Mesothelial cell of epicardium (in vitro differentiated cells): ENCODE results near the gene SRRM3. TPM values are rescaled to one million over a fixed set of nuclear protein-coding genes. Genes with fewer than 3 reads are reported as not detected.
"Not testable (repeated sequence)": the region's sequence is repeated elsewhere in the genome, so short reads cannot be mapped to it uniquely, and the experiment has no call there.

Source experiments
- DNase-seq, 2 experiments: peaks; one replicate each; pipeline ENCODE4 v3.0.0; 2021; ENCODE audit warnings: low spot score in 2 of 2; ENCODE audit not compliant: unreplicated experiment in 2 of 2
- H3K27ac Mint-ChIP-seq: 2 replicates; pipeline ENCODE4 v1.8.0; 2021; ENCODE audit warnings: mixed read lengths
- H3K27me3 Mint-ChIP-seq: 2 replicates; pipeline ENCODE4 v1.8.0; 2021; ENCODE audit warnings: low read depth, mixed read lengths
- H3K36me3 Mint-ChIP-seq: 2 replicates; pipeline ENCODE4 v1.8.0; 2021; ENCODE audit warnings: mixed read lengths
- H3K4me1 Mint-ChIP-seq: 2 replicates; pipeline ENCODE4 v1.8.0; 2021; ENCODE audit warnings: mixed read lengths
- H3K4me3 Mint-ChIP-seq: 2 replicates; pipeline ENCODE4 v1.8.0; 2021; ENCODE audit warnings: mild to moderate bottlenecking, moderate library complexity, mixed read lengths
- H3K9me3 Mint-ChIP-seq: 2 replicates; pipeline ENCODE4 v1.8.0; 2021; ENCODE audit warnings: mixed read lengths
- CTCF ChIP-seq: fragments of 200-600 bp; sonication (generic); IDR thresholded peaks from one replicate; pipeline ENCODE4 v1.5.0; 2021; ENCODE audit warnings: antibody characterized with exemption; ENCODE audit not compliant: unreplicated experiment
- total RNA-seq: library from RNA; stranded (reverse); gene quantifications from 3 replicates; pipeline ENCODE4 v1.2.1, GENCODE V29; 2021

The SRRM3 gene
- total RNA-seq, result 6.9 to 8.2 TPM (median 7.7 TPM) in 3 replicates

GRCh38 chr7:76201732-76202665 lies at the start of gene SRRM3:
Gene SRRM3, plus strand, starts transcription at chr7:76201896. Its CDS starts 33,171 bp downstream, at chr7:76235067.
- H3K36me3 Mint-ChIP-seq, result no peaks in the 10 kb centered on the region
- H3K4me3 Mint-ChIP-seq, result peak within 1 kb of the TSS; percentile 42
- DNase-seq, result peak; percentile 89 to 95
- no peak within 1 kb of the TSS for H3K27ac Mint-ChIP-seq
- H3K4me1 Mint-ChIP-seq, result peaks cover 2% of the 10 kb centered on the region
- peaks cover 25% of the 10 kb centered on the region for H3K27me3 Mint-ChIP-seq
- no peaks in the 10 kb centered on the region for H3K9me3 Mint-ChIP-seq
- TF ChIP-seq CTCF, result peak; percentile 41

GRCh38 chr7:76151932-76152331 lies 49.8 kb upstream of the SRRM3 start:
- H3K27ac Mint-ChIP-seq, result no peak overlapping the region
- DNase-seq, result no peak
- H3K36me3 Mint-ChIP-seq, result no peaks in the 10 kb centered on the region
- peaks cover 3% of the 10 kb centered on the region for H3K4me1 Mint-ChIP-seq
- no peaks in the 10 kb centered on the region for H3K9me3 Mint-ChIP-seq
- H3K4me3 Mint-ChIP-seq, result no peak overlapping the region
- H3K27me3 Mint-ChIP-seq, result no peaks in the 10 kb centered on the region
- TF ChIP-seq CTCF, result no peak

GRCh38 chr7:76153571-76154230 lies 48.0 kb upstream of the SRRM3 start:
- H3K9me3 Mint-ChIP-seq, H3K36me3 Mint-ChIP-seq, H3K4me3 Mint-ChIP-seq, H3K4me1 Mint-ChIP-seq, H3K27me3 Mint-ChIP-seq, H3K27ac Mint-ChIP-seq: not testable (repeated sequence)
- DNase-seq, result peak in 1 of 2 experiments; percentile 22

- H3K27me3 Mint-ChIP-seq, result no peaks in the 10 kb centered on the region
- no peaks in the 10 kb centered on the region for H3K9me3 Mint-ChIP-seq
- no peak for TF ChIP-seq CTCF
- H3K27ac Mint-ChIP-seq, result no peak overlapping the region
- peaks cover 3% of the 10 kb centered on the region for H3K4me1 Mint-ChIP-seq
- peak in 1 of 2 experiments; percentile 36 for DNase-seq
- H3K4me3 Mint-ChIP-seq, result no peak overlapping the region
- no peaks in the 10 kb centered on the region for H3K36me3 Mint-ChIP-seq
Measured at GRCh38 chr7:76155938-76156337, 45.8 kb upstream of the SRRM3 start.

- H3K4me1 Mint-ChIP-seq, H3K27me3 Mint-ChIP-seq, H3K36me3 Mint-ChIP-seq, H3K4me3 Mint-ChIP-seq, H3K27ac Mint-ChIP-seq, H3K9me3 Mint-ChIP-seq: not testable (repeated sequence)
- peak in 1 of 2 experiments; percentile 9 for DNase-seq
Measured at GRCh38 chr7:76156992-76157685, 44.6 kb upstream of the SRRM3 start.

- H3K27me3 Mint-ChIP-seq, H3K4me1 Mint-ChIP-seq, H3K36me3 Mint-ChIP-seq, H3K9me3 Mint-ChIP-seq, H3K4me3 Mint-ChIP-seq, H3K27ac Mint-ChIP-seq: not testable (repeated sequence)
- peak in 1 of 2 experiments; percentile 14 for DNase-seq
Measured at GRCh38 chr7:76158416-76158815, 43.3 kb upstream of the SRRM3 start.

GRCh38 chr7:76162416-76163170 lies 39.1 kb upstream of the SRRM3 start:
- not testable (repeated sequence) for H3K9me3 Mint-ChIP-seq, H3K36me3 Mint-ChIP-seq, H3K4me3 Mint-ChIP-seq, H3K4me1 Mint-ChIP-seq, H3K27me3 Mint-ChIP-seq, DNase-seq
- H3K27ac Mint-ChIP-seq, result peak overlapping the region; percentile 50

GRCh38 chr7:76163812-76164211 lies 37.9 kb upstream of the SRRM3 start:
- H3K27me3 Mint-ChIP-seq, result not testable (repeated sequence)

More at GRCh38 chr7:76163812-76164211, 37.9 kb upstream of the SRRM3 start:
- not testable (repeated sequence) for H3K4me3 Mint-ChIP-seq, DNase-seq, H3K27ac Mint-ChIP-seq, H3K36me3 Mint-ChIP-seq, H3K4me1 Mint-ChIP-seq, H3K9me3 Mint-ChIP-seq
